GM19452 (cell line): Measurements from ENCODE around the gene SLC12A2.

ENCODE experiments used
- ATAC-seq: cut with Tn5 transposase; IDR thresholded peaks from one replicate; pipeline ENCODE4 v1.9.1; 2021; ENCODE audit not compliant: unreplicated experiment

SLC12A2 gene

GRCh38 chr5:128093368-128093767, 9.8 kb downstream of the SLC12A2 start:
- no peak for ATAC-seq

- ATAC-seq = no peak
These were observed 13.7 kb downstream of the SLC12A2 start for GRCh38 chr5:128097224-128097623.

GRCh38 chr5:128097781-128098180, 14.2 kb downstream of the SLC12A2 start:
- ATAC-seq = no peak

- ATAC-seq = no peak
These were observed 16.4 kb downstream of the SLC12A2 start for GRCh38 chr5:128099944-128100343.

- ATAC-seq = no peak
These were observed 17.4 kb downstream of the SLC12A2 start for GRCh38 chr5:128100860-128101557.

- no peak for ATAC-seq
These were observed 18.1 kb downstream of the SLC12A2 start for GRCh38 chr5:128101676-128102075.

GRCh38 chr5:128105203-128105602, 21.6 kb downstream of the SLC12A2 start:
- ATAC-seq = no peak

- ATAC-seq = no peak
These were observed 25.6 kb downstream of the SLC12A2 start for GRCh38 chr5:128109138-128109537.

GRCh38 chr5:128109766-128110165, 26.2 kb downstream of the SLC12A2 start:
- ATAC-seq = no peak

- no peak for ATAC-seq
These were observed 28.4 kb downstream of the SLC12A2 start for GRCh38 chr5:128111818-128112448.

GRCh38 chr5:128116445-128116844, 32.9 kb downstream of the SLC12A2 start:
- no peak for ATAC-seq

GRCh38 chr5:128118214-128118613, 34.6 kb downstream of the SLC12A2 start:
- no peak for ATAC-seq

GRCh38 chr5:128121651-128122050, 38.1 kb downstream of the SLC12A2 start:
- ATAC-seq = no peak

GRCh38 chr5:128123936-128124335, 40.4 kb downstream of the SLC12A2 start:
- ATAC-seq = no peak

GRCh38 chr5:128126241-128126640, 42.7 kb downstream of the SLC12A2 start:
- no peak for ATAC-seq

- ATAC-seq = no peak
These were observed 48.9 kb downstream of the SLC12A2 start for GRCh38 chr5:128132499-128132898.

GRCh38 chr5:128135286-128135685, 51.7 kb downstream of the SLC12A2 start:
- no peak for ATAC-seq

- ATAC-seq = no peak
These were observed 60.3 kb downstream of the SLC12A2 start for GRCh38 chr5:128143911-128144310.

- no peak for ATAC-seq
These were observed 60.9 kb downstream of the SLC12A2 start for GRCh38 chr5:128144491-128144890.

- no peak for ATAC-seq
These were observed 63.1 kb downstream of the SLC12A2 start for GRCh38 chr5:128146671-128147070.

GRCh38 chr5:128154943-128155342, 71.4 kb downstream of the SLC12A2 start:
- no peak for ATAC-seq

GRCh38 chr5:128155776-128156175, 72.2 kb downstream of the SLC12A2 start:
- no peak for ATAC-seq

GRCh38 chr5:128156521-128156920, 73.0 kb downstream of the SLC12A2 start:
- ATAC-seq = no peak
